GM12878 (cell line): ENCODE data around the gene PPP1R13B. TPM values are rescaled to one million over a fixed set of nuclear protein-coding genes. Genes with fewer than 3 reads are reported as not detected.

Experiments used
- ATAC-seq: fragments of 200-7000 bp; cut with Tn5 transposase; 3 replicates; pipeline ENCODE4 v1.9.1; 2020; ENCODE audit warnings: mild to moderate bottlenecking, moderate library complexity
- Bru-seq: library from RNA; stranded (reverse); fragments of 400-500 nt; gene quantifications from one replicate; lab custom pipeline; 2021; lab: Mats Ljungman, UMichigan
- BruChase-seq, 2 experiments: library from RNA; stranded (reverse); fragments of 400-500 nt; gene quantifications; one replicate each; lab custom pipeline; 2021; lab: Mats Ljungman, UMichigan
- BruUV-seq: library from RNA; stranded (reverse); fragments of 400-500 nt; replicated peaks from 2 replicates; lab custom pipeline; 2021; lab: Mats Ljungman, UMichigan
- CTCF ChIA-PET: fragments of 300-600 bp; sonication (Branson Sonifier 250); formaldehyde crosslinking; extraction: SDS; loops from one replicate; lab custom pipeline; 2021; ENCODE audit warnings: inconsistent platforms; lab: Yijun Ruan, JAX
- POLR2A ChIA-PET: fragments of 350-600 bp; formaldehyde crosslinking; extraction: SDS; loops from one replicate; lab custom pipeline; 2021; ENCODE audit warnings: inconsistent platforms; lab: Charles Lee
- RAD21 ChIA-PET: fragments of 300-600 bp; sonication (Branson Sonifier 250); formaldehyde crosslinking; loops from one replicate; lab custom pipeline; 2023; ENCODE audit warnings: antibody characterized with exemption; ENCODE audit not compliant: unreplicated experiment; lab: Charles Lee
- SMC1A ChIA-PET: fragments of 300-600 bp; sonication (Branson Sonifier 250); formaldehyde crosslinking; loops from one replicate; lab custom pipeline; 2023; ENCODE audit not compliant: unreplicated experiment, uncharacterized antibody; lab: Charles Lee
- DNase-seq: peaks from one replicate; pipeline ENCODE4 v3.0.0-alpha.2; 2011; ENCODE audit warnings: low read depth, low spot score
- FAIRE-seq: peaks from 3 replicates; lab custom pipeline; 2011; peaks lifted over from hg19 to GRCh38; lab: Jason Lieb, UNC
- H2AFZ ChIP-seq: 2 replicates; pipeline ENCODE4 v1.6.0; 2011; ENCODE audit warnings: low read depth, low read length, control low read depth; ENCODE audit not compliant: control insufficient read depth
- H3K27ac ChIP-seq: 2 replicates; pipeline ENCODE4 v1.5.1; 2011; ENCODE audit warnings: control low read depth; ENCODE audit not compliant: control insufficient read depth, insufficient read depth
- H3K27me3 ChIP-seq, 2 experiments: replicated peaks in 1 of 2; 2 replicates each; pipeline versions ENCODE4 v1.6.0 to v1.6.1; 2011; ENCODE audit warnings: low read length in 1 of 2; ENCODE audit not compliant: control insufficient read depth in 2 of 2, insufficient read depth in 2 of 2
- H3K36me3 ChIP-seq, 2 experiments: 2 replicates each; pipeline ENCODE4 v1.5.1; 2011; ENCODE audit warnings: low read length in 1 of 2; ENCODE audit not compliant: control insufficient read depth in 2 of 2, insufficient read depth in 2 of 2
- H3K4me1 ChIP-seq: 2 replicates; pipeline ENCODE4 v1.6.1; 2011; ENCODE audit warnings: mild to moderate bottlenecking, low read length, moderate library complexity, mixed read lengths; ENCODE audit not compliant: control insufficient read depth, insufficient read depth
- H3K4me2 ChIP-seq: 2 replicates; pipeline ENCODE4 v1.6.0; 2011; ENCODE audit warnings: control low read depth; ENCODE audit not compliant: control insufficient read depth, insufficient read depth
- H3K4me3 ChIP-seq: fragments of 200-600 bp; sonication (generic); 2 replicates; pipeline ENCODE4 v1.5.1; 2016
- H3K79me2 ChIP-seq: 2 replicates; pipeline ENCODE4 v1.6.0; 2011; ENCODE audit warnings: low read length; ENCODE audit not compliant: control insufficient read depth, insufficient read depth
- H3K9ac ChIP-seq: 2 replicates; pipeline ENCODE4 v1.8.0; 2011; ENCODE audit warnings: low read length, control low read depth, mixed read lengths; ENCODE audit not compliant: control insufficient read depth, insufficient read depth
- H3K9me3 ChIP-seq: replicated peaks from 3 replicates; pipeline ENCODE4 v1.5.1; 2011; ENCODE audit warnings: mild to moderate bottlenecking, low read length; ENCODE audit not compliant: control insufficient read depth, insufficient read depth
- H4K20me1 ChIP-seq: 2 replicates; pipeline ENCODE4 v1.6.0; 2011; ENCODE audit not compliant: control insufficient read depth, insufficient read depth
- BHLHE40 ChIP-seq, 2 experiments: fragments of 450-650 bp in 1 of 2; IDR thresholded peaks; 2 replicates each; pipeline ENCODE4 v1.6.1; 2011 to 2017; ENCODE audit warnings: low read depth in 2 of 2, borderline replicate concordance in 1 of 2, improper control_type of control experiment in 1 of 2, low read length in 1 of 2, mild to moderate bottlenecking in 1 of 2
- CREM ChIP-seq: IDR thresholded peaks from 2 replicates; pipeline ENCODE4 v1.6.1; 2014; ENCODE audit warnings: antibody characterized with exemption, low read depth
- EP300 ChIP-seq, 2 experiments: fragments of 150-350 bp in 1 of 2; IDR thresholded peaks; 2 replicates each; pipeline ENCODE4 v1.6.1; 2011 to 2012; ENCODE audit warnings: low read depth in 2 of 2, low read length in 2 of 2, borderline replicate concordance in 1 of 2, improper control_type of control experiment in 1 of 2, inconsistent platforms in 1 of 2; ENCODE audit not compliant: control insufficient read depth in 1 of 2
- IKZF1 ChIP-seq: fragments of 450-650 bp; conservative IDR thresholded peaks from 2 replicates; pipeline ENCODE4 v1.6.1; 2017; ENCODE audit warnings: antibody characterized with exemption, mild to moderate bottlenecking
- LARP7 ChIP-seq: fragments of 450-650 bp; IDR thresholded peaks from 2 replicates; pipeline ENCODE4 v1.6.1; 2017; ENCODE audit warnings: mild to moderate bottlenecking
- NR2C1 ChIP-seq: fragments of 450-650 bp; IDR thresholded peaks from 2 replicates; pipeline ENCODE4 v1.6.1; 2017; ENCODE audit warnings: antibody characterized with exemption, mild to moderate bottlenecking, moderate library complexity
- SMAD5 ChIP-seq: IDR thresholded peaks from 2 replicates; pipeline ENCODE4 v1.6.1; 2016; ENCODE audit warnings: antibody characterized with exemption, low read depth
- TAF1 ChIP-seq: IDR thresholded peaks from 2 replicates; pipeline ENCODE4 v1.6.1; 2011; ENCODE audit warnings: mild to moderate bottlenecking, low read depth, low read length, borderline replicate concordance
- ZNF207 ChIP-seq: fragments of 450-650 bp; IDR thresholded peaks from 2 replicates; pipeline ENCODE4 v1.6.1; 2014; ENCODE audit warnings: antibody characterized with exemption, mild to moderate bottlenecking, borderline replicate concordance
- ZNF217 ChIP-seq: fragments of 450-650 bp; IDR thresholded peaks from 2 replicates; pipeline ENCODE4 v1.6.1; 2017; ENCODE audit warnings: antibody characterized with exemption, mild to moderate bottlenecking
- WGBS: methylation state at CpG from one replicate; pipeline ENCODE4 v1.1.6; 2016; ENCODE audit warnings: low lambda C conversion rate; ENCODE audit not compliant: insufficient replicate concordance, insufficient coverage; ENCODE audit errors: missing lambda C conversion rate; 5-methylcytosine and 5-hydroxymethylcytosine counted together
- in situ Hi-C: fragments of 300-500 bp; cut with MboI; formaldehyde crosslinking; loops from 9 replicates; pipeline ENCODE4 v1.14.3; 2018; ENCODE audit warnings: mixed read lengths
- intact Hi-C: fragments of 100-400 bp; cut with micrococcal nuclease; formaldehyde crosslinking; loops from one replicate; pipeline ENCODE4 v1.14.2; 2022; ENCODE audit not compliant: unreplicated experiment
- long read RNA-seq, 2 experiments: library from polyadenylated mRNA; unstranded; transcript quantifications; one replicate each; pipeline ENCODE4 v2.0.0, GENCODE V29; 2019 to 2020
- polyA minus RNA-seq, 3 experiments: library from RNA; depleted of rRNA, polyadenylated mRNA; stranded (reverse); fragments of >200 nt; gene quantifications; 2 replicates each; pipeline ENCODE4 v1.2.3, GENCODE V29; 2011
- polyA plus RNA-seq, 11 experiments: library from polyadenylated mRNA; depleted of rRNA in 4 of 11; unstranded in 6 of 11; stranded (reverse) in 5 of 11; fragments of >200 nt; fragmentation: Nextera tagmentation in 4 of 11; fragmentation: Illumina TruSeq in 1 of 11; extraction: Ambion mirVana in 4 of 11; extraction: Trizol in 1 of 11; gene quantifications; 1 replicate in 1 of 11; 2 replicates in 10 of 11; pipeline versions ENCODE4 v1.2.1 to v1.2.3, GENCODE V29; 2011 to 2016; ENCODE audit warnings: inconsistent platforms in 2 of 11, missing spikeins in 2 of 11, low read depth in 1 of 11
- total RNA-seq, 4 experiments: library from RNA; depleted of rRNA in 3 of 4; stranded (reverse); fragments of >200 nt in 3 of 4; fragmentation: Illumina TruSeq in 1 of 4; extraction: Trizol in 1 of 4; gene quantifications; 2 replicates each; pipeline versions ENCODE4 v1.2.1 to v1.2.3, GENCODE V29; 2013 to 2021
- TF ChIP-seq, protein P1 (sequence below): fragments of 450-650 bp; IDR thresholded peaks from 2 replicates; pipeline ENCODE4 v1.6.1; 2017; ENCODE audit warnings: antibody characterized with exemption, mild to moderate bottlenecking, moderate library complexity

PPP1R13B gene, protein sequence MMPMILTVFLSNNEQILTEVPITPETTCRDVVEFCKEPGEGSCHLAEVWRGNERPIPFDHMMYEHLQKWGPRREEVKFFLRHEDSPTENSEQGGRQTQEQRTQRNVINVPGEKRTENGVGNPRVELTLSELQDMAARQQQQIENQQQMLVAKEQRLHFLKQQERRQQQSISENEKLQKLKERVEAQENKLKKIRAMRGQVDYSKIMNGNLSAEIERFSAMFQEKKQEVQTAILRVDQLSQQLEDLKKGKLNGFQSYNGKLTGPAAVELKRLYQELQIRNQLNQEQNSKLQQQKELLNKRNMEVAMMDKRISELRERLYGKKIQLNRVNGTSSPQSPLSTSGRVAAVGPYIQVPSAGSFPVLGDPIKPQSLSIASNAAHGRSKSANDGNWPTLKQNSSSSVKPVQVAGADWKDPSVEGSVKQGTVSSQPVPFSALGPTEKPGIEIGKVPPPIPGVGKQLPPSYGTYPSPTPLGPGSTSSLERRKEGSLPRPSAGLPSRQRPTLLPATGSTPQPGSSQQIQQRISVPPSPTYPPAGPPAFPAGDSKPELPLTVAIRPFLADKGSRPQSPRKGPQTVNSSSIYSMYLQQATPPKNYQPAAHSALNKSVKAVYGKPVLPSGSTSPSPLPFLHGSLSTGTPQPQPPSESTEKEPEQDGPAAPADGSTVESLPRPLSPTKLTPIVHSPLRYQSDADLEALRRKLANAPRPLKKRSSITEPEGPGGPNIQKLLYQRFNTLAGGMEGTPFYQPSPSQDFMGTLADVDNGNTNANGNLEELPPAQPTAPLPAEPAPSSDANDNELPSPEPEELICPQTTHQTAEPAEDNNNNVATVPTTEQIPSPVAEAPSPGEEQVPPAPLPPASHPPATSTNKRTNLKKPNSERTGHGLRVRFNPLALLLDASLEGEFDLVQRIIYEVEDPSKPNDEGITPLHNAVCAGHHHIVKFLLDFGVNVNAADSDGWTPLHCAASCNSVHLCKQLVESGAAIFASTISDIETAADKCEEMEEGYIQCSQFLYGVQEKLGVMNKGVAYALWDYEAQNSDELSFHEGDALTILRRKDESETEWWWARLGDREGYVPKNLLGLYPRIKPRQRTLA
- 16.2 and 20.5 TPM in 2 replicates for total RNA-seq (2013; cell fraction: nucleolus; rRNA removed)
- total RNA-seq (2014; rRNA removed) (3.3 and 3.5 TPM in 2 replicates), total RNA-seq (2014; rRNA removed; fragmentation: Illumina TruSeq; extraction: Trizol) (3.0 and 3.1 TPM in 2 replicates), total RNA-seq (2021) (7.3 and 8.7 TPM in 2 replicates), polyA plus RNA-seq (2011; rRNA removed) (2.6 and 3.7 TPM in 2 replicates), polyA plus RNA-seq (2014; fragmentation: Illumina TruSeq; extraction: Trizol) (2.0 and 3.3 TPM in 2 replicates), polyA plus RNA-seq (2014; fragmentation: Nextera tagmentation; extraction: Ambion mirVana) (under 1 TPM; 0.16 to 0.40 TPM), polyA plus RNA-seq (2014; rRNA removed) (4.4 and 8.1 TPM in 2 replicates), polyA plus RNA-seq (2016; fragmentation: Nextera tagmentation; extraction: Ambion mirVana) (1 to 10 TPM in 1 of 2 experiments, under 1 TPM in 1; 0.89 to 1.3 TPM), polyA minus RNA-seq (2011; rRNA and poly(A)+ RNA removed) (8.1 and 8.9 TPM in 2 replicates), Bru-seq, nascent RNA (percentile 55 among the genes with signal in this experiment), BruChase-seq, experiment 1, labeled RNA remaining after a 6-hour chase (percentile 58 among the genes with signal in this experiment), BruChase-seq, experiment 2, labeled RNA remaining after a 2-hour chase (percentile 59 among the genes with signal in this experiment)
- 2.6 TPM for polyA plus RNA-seq (2011; ENCODE audit: low read depth)
- polyA plus RNA-seq (2011; cell fraction: cytosol; rRNA removed) = 2.7 and 2.9 TPM in 2 replicates
- 17.1 and 21.0 TPM in 2 replicates for polyA plus RNA-seq (2011; cell fraction: nucleus; rRNA removed)
- polyA plus RNA-seq (2012) = 3.4 and 3.7 TPM in 2 replicates
- 1.1 and 2.2 TPM in 2 replicates for polyA minus RNA-seq (2011; cell fraction: cytosol; rRNA and poly(A)+ RNA removed)
- 5.7 and 11.5 TPM in 2 replicates for polyA minus RNA-seq (2011; cell fraction: nucleus; rRNA and poly(A)+ RNA removed)
- long read RNA-seq, experiment 1 = 0 reads
- long read RNA-seq, experiment 2 = 0 reads

DNA sequence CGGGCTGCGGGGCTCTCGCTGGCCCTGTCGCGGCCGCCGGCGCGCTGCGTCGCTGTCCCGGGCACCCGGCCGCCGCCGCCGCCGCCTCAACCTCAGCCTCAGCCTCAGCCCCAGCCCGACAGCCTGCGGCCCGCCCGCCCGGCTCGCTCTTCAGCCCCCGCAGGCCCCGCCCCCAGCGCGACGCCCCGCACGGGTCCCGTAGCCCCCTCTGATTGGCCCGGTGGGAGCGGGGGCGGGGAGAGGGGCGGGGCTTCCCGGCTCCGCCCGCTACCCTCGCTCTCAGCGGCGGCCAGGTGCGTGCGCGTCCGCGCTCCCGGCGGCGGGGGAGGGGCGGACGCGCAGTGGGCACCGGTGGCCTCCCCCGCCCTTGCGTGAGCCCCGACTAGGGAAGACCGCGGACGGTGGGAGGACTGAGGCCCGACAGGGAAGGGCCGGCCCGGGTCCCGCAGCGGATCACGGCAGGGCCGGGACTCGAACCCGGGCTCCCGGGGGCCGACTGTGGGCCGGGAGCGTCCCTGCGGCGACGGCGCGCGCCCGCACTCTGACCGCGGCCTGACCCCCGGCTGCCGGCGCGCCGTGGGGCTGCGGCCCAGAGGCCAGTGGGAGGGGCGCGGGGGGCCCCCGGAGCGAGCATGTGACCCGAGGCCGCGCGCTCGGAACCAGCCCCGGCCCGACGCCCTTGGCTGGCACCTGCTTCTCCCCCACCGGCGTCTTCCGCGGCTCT is at the start of gene PPP1R13B:
Gene PPP1R13B (minus strand): TSS at position 125 of the 724 bp plus-strand sequence. CDS start 268 bp downstream, outside the sequence.
- CTCF ChIA-PET = no interaction called here
- H3K79me2 ChIP-seq = no peaks in the 10 kb centered on the region; the same call in 1 of the 2 replicates
- 1% methylated on average over 36 of the region's 104 CpGs for WGBS
- no peaks in the 10 kb centered on the region for H3K4me1 ChIP-seq
- POLR2A ChIA-PET = interaction anchor here (0.7 kb wide), 1 partner anchor 20 kb away, joined by 4 read pairs; no protein-coding TSS in a partner anchor
- no TSS peak for BruUV-seq
- intact Hi-C loops (no loop called here), in situ Hi-C loops (no loop called here)
- H4K20me1 ChIP-seq = no peaks in the 10 kb centered on the region
- FAIRE-seq = no peak
- no peaks in the 10 kb centered on the region for H3K36me3 ChIP-seq
- H3K9me3 ChIP-seq = no peaks in the 10 kb centered on the region
- H3K27ac ChIP-seq = peak within 1 kb of the TSS; percentile 72
- ATAC-seq = peak; percentile 96
- peak within 1 kb of the TSS; percentile 72 for H3K9ac ChIP-seq
- no peaks in the 10 kb centered on the region for H3K27me3 ChIP-seq
- H3K4me3 ChIP-seq = peak within 1 kb of the TSS; percentile 92
- peak; percentile 40 for DNase-seq
- SMC1A ChIA-PET = no interaction called here
- RAD21 ChIA-PET = interaction anchor here (0.6 to 0.7 kb wide), 2 partner anchors 286 to 1198 kb away, joined by 3 to 4 read pairs; no protein-coding TSS in a partner anchor
- peak within 1 kb of the TSS; percentile 97 for H3K4me2 ChIP-seq
- H2AFZ ChIP-seq = peak within 1 kb of the TSS; percentile 95
- TF ChIP-seq LARP7 (peak; percentile 93), SMAD5 (no peak), TAF1 (peak; percentile 32; the same call in 1 of the 2 replicates), BHLHE40 (IDR thresholded peaks at IDR 0.05; ENCODE audit: borderline replicate concordance in 1 of 2, low read depth in 2 of 2, low read length in 1 of 2) (peak; percentile 53 to 86; a peak in 3 of 4 replicates), IKZF1 (peak; percentile 84), NR2C1 (peak; percentile 48; the same call in 1 of the 2 replicates), CREM (no peak), ZNF217 (peak; percentile 90), ZNF207 (peak; percentile 65; the same call in 1 of the 2 replicates), EP300 (IDR thresholded peaks at IDR 0.05; ENCODE audit: borderline replicate concordance in 1 of 2, control insufficient read depth in 1 of 2, low read depth in 2 of 2, low read length in 2 of 2) (no peak)
- TF ChIP-seq, protein P1, sequence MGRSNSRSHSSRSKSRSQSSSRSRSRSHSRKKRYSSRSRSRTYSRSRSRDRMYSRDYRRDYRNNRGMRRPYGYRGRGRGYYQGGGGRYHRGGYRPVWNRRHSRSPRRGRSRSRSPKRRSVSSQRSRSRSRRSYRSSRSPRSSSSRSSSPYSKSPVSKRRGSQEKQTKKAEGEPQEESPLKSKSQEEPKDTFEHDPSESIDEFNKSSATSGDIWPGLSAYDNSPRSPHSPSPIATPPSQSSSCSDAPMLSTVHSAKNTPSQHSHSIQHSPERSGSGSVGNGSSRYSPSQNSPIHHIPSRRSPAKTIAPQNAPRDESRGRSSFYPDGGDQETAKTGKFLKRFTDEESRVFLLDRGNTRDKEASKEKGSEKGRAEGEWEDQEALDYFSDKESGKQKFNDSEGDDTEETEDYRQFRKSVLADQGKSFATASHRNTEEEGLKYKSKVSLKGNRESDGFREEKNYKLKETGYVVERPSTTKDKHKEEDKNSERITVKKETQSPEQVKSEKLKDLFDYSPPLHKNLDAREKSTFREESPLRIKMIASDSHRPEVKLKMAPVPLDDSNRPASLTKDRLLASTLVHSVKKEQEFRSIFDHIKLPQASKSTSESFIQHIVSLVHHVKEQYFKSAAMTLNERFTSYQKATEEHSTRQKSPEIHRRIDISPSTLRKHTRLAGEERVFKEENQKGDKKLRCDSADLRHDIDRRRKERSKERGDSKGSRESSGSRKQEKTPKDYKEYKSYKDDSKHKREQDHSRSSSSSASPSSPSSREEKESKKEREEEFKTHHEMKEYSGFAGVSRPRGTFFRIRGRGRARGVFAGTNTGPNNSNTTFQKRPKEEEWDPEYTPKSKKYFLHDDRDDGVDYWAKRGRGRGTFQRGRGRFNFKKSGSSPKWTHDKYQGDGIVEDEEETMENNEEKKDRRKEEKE = 0 out of 2 replicates have a peak, but pooled peaks have one; percentile 12
